HG02973 (cell line): ENCODE results near the gene KRT3.
"Not testable (repeated sequence)": the region's sequence is repeated elsewhere in the genome, so short reads cannot be mapped to it uniquely, and the experiment has no call there.

Source experiments
- ATAC-seq: cut with Tn5 transposase; IDR thresholded peaks from one replicate; pipeline ENCODE4 v1.9.1; 2021; ENCODE audit warnings: moderate library complexity; ENCODE audit not compliant: unreplicated experiment

KRT3 gene

GRCh38 chr12:52798671-52799504 is 3.0 kb upstream of the KRT3 start:
- no peak for ATAC-seq

GRCh38 chr12:52798003-52798670 is 2.2 kb upstream of the KRT3 start:
- ATAC-seq = no peak

- no peak for ATAC-seq
Measured at GRCh38 chr12:52797529-52797894, 1.6 kb upstream of the KRT3 start.

GRCh38 chr12:52796839-52797528 is 1.1 kb upstream of the KRT3 start:
- ATAC-seq = no peak

GRCh38 chr12:52796429-52796794 is 495 bp upstream of the KRT3 start:
- ATAC-seq = no peak

- ATAC-seq = not testable (repeated sequence)
Measured at GRCh38 chr12:52795332-52795674, 614 bp downstream of the KRT3 start.

GRCh38 chr12:52794479-52795331 is 1.2 kb downstream of the KRT3 start:
- ATAC-seq = no peak

GRCh38 chr12:52792185-52793029 is 3.5 kb downstream of the KRT3 start:
- no peak for ATAC-seq

- ATAC-seq = no peak
Measured at GRCh38 chr12:52791271-52792184, 4.4 kb downstream of the KRT3 start.

GRCh38 chr12:52790427-52791270 is 5.3 kb downstream of the KRT3 start:
- ATAC-seq = no peak

GRCh38 chr12:52789637-52790426 is 6.1 kb downstream of the KRT3 start:
- ATAC-seq = no peak

- no peak for ATAC-seq
Measured at GRCh38 chr12:52788876-52789636, 6.9 kb downstream of the KRT3 start.

- ATAC-seq = no peak
Measured at GRCh38 chr12:52788192-52788875, 7.6 kb downstream of the KRT3 start.

- no peak for ATAC-seq
Measured at GRCh38 chr12:52787324-52788191, 8.4 kb downstream of the KRT3 start.

- no peak for ATAC-seq
Measured at GRCh38 chr12:52784909-52785308, 11.0 kb downstream of the KRT3 start.
